DND-41 (cell line): ENCODE measurements around the gene GTPBP2.

Source experiments
- CTCF ChIP-seq: IDR thresholded peaks from 2 replicates; pipeline ENCODE4 v1.5.1; 2012; ENCODE audit warnings: borderline replicate concordance, low read length, moderate library complexity, mild to moderate bottlenecking; ENCODE audit not compliant: poor library complexity, severe bottlenecking; ENCODE audit errors: extremely low read depth
- EZH2 ChIP-seq: IDR thresholded peaks from 3 replicates; pipeline ENCODE4 v1.6.1; 2012; ENCODE audit warnings: borderline replicate concordance, low read depth, mild to moderate bottlenecking, moderate library complexity, low read length, inconsistent platforms; ENCODE audit not compliant: severe bottlenecking

GRCh38 chr6:43604174-43604573 lies 24.9 kb downstream of the GTPBP2 start:
- no peak for TF ChIP-seq CTCF
- no peak for TF ChIP-seq EZH2
